GM21367 (cell line): ENCODE results near the gene PODNL1.

Experiments used
- ATAC-seq: cut with Tn5 transposase; IDR thresholded peaks from one replicate; pipeline ENCODE4 v1.9.1; 2021; ENCODE audit not compliant: unreplicated experiment

Gene PODNL1

DNA sequence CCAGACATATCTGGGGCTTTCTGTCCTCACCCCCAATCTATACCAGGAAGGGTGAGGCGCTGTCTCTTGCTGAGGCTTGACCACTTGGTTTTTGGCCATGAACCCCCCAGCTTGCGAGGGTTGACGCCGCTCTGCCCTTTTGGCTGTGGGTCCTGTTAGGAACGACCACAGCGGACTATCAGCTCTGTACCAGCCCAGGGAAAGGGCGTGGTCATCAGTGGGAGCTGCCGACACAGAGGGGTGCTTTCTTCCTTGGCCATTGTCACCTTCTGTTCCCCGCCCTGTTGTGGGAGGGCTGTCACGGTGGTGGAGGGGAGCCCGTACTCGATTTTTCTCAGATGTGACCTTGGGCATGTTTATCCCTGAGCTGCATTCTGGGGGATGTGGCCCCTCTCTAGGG is 19.8 kb upstream of the PODNL1 start:
- no peak for ATAC-seq

- no peak for ATAC-seq
Measured at GRCh38 chr19:13957051-13957450, 18.8 kb upstream of the PODNL1 start.

- ATAC-seq, result no peak
Measured at GRCh38 chr19:13956365-13956744, 18.1 kb upstream of the PODNL1 start.

DNA sequence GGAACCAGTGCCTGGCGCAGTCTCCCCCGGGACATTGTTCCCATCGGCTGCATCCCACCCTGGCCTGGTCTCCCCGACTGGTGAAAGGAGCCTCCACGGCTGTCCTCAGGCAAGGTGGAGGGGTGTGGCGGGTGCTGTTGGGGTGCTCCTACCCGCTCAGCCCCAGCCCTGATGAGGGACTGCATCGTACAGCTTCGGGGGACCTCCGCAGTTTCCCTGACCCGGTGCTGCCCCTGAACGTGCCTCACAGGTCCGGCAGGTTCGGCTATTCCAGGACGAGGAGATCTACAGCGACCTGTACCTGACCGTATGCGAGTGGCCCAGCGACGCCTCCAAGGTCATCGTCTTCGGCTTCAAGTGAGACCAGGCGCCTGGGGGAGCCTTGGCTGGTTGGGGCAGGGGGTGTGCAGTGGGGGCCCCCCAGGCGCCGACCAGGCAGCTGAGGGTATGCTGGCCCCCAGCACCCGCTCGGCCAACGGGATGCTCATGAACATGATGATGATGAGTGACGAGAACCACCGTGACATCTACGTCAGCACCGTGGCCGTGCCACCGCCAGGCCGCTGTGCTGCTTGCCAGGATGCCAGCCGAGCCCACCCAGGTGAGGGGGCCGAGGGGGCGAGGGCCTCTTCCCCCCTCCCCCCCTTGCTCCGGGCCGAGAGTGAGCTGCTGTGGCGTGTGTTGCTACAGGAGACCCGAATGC is 17.6 kb upstream of the PODNL1 start:
- no peak for ATAC-seq

DNA sequence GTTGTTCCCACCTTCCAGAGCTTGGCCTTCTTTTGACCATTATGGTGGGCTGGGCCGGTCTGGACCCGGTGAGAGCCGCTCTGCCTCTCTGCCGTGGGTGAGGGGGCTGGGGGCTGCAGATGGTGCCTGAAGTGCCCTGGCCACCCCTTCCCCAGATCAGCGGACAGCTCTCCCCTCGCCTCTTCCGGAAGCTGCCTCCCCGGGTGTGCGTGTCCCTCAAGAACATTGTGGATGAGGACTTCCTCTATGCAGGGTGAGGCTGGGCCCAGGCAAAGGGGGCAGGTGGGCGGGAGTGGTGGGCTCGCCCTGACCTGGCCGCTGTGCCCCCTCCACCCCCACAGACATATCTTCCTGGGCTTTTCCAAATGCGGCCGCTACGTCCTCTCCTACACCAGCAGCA is 16.0 kb upstream of the PODNL1 start:
- no peak for ATAC-seq

- no peak for ATAC-seq
Measured at GRCh38 chr19:13952931-13953531, 14.8 kb upstream of the PODNL1 start.

DNA sequence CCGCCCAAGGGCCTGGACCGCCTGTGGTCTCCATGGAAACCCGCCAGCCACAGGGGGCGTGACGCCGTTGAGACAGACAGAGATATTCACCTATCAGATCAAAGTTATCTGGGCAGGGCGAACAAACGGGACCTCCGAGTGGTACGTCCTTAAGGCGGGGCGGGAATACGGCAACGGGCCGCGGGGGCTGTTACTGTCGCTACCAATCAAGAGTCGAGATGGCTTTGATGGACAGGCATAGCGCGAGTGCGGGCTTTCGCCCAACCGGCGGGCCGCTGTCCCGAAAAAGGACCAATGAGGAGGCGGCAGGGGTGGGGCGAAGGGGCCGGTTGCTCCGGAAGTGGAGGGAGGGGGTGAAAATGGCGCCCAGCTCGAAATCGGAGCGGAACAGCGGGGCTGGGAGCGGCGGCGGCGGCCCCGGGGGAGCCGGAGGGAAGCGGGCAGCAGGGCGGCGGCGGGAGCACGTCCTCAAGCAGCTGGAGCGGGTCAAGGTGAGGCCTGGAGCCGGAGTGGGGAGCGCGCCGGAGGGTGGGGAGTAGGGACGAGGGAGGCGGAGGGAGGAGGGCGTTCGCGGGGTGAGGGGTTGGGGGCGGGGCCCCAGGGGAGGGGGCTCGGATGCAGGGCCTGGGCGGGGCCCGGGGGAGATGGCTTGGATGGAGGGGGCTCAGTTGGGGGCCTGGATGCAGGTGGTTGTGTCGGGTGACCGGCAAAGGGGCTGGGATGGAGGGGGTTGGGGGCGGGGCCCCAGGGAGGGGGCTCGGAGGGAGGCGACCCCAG is 14.1 kb upstream of the PODNL1 start, which contains the start of gene DCAF15:
DCAF15 (plus strand) TSS at position 356 of the 777 bp plus-strand sequence; CDS start at position 360, 4 bp downstream.
- ATAC-seq, result peak; percentile 95

- peak; percentile 2 for ATAC-seq
Measured at GRCh38 chr19:13951799-13952153, 13.6 kb upstream of the PODNL1 start.

- ATAC-seq, result no peak
Measured at GRCh38 chr19:13951043-13951442, 12.8 kb upstream of the PODNL1 start.

GRCh38 chr19:13946414-13946813 is 8.2 kb upstream of the PODNL1 start:
- no peak for ATAC-seq

GRCh38 chr19:13942023-13942684 is 3.9 kb upstream of the PODNL1 start:
- ATAC-seq, result no peak

DNA sequence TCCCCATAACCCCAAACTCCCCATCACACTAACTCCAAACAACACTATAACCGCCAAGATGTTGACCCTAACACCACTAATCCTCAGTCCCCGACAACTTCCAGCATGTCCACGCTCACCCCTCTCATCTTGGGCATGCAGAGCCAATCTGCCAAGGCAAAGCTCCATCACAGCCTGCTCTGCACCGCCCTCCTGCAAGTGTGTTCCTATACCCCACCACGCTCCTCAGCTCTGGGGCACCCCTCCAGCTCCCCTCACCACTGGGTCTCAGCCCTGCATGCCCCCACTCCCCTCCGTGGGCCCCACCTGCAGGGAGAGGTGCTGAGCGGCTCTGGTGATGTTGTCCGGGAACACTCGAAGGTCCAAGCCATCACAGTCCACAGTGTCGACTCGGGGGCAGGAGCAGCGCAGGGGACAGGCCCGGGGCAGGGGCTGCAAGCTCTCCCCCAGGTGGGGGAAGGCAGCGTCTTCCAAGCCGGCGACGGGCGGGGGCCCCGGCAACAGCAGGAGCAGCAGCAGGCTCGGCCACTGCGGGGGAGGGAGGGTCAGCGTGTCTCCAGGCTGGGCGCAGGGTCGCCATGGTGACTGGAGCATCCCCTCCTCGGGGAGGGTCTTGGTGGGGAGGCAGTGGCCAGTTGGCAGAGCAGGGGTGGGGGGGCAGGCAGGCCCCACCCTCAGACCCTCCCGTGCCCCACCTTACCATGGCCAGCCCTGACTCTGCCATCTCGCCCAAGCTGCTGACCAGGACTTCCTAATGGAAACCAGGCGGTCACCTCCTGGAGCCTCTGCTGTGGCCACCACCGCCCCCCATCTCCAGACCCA is 527 bp downstream of the PODNL1 start:
- no peak for ATAC-seq

- ATAC-seq, result no peak
Measured at GRCh38 chr19:13935765-13936510, 2.3 kb downstream of the PODNL1 start.

DNA sequence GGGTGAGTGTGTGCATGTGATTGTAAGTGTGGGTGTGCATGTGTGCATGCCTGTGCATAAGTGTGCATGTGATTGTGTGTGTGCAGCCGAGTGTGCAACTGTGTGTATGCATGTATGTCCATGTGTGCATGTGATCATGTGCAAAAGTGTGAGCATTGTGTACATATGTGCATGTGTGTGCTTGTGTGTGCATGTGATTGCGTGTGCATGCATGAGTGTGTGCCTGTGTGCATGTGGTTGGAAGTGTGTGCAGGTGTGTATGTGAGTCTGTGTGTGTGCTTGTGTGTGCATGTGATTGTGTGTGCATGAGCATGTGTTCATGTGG is 3.5 kb downstream of the PODNL1 start:
- ATAC-seq, result no peak

GRCh38 chr19:13932911-13933393 is 5.3 kb downstream of the PODNL1 start:
- no peak for ATAC-seq

GRCh38 chr19:13932149-13932637 is 6.0 kb downstream of the PODNL1 start:
- no peak for ATAC-seq

DNA sequence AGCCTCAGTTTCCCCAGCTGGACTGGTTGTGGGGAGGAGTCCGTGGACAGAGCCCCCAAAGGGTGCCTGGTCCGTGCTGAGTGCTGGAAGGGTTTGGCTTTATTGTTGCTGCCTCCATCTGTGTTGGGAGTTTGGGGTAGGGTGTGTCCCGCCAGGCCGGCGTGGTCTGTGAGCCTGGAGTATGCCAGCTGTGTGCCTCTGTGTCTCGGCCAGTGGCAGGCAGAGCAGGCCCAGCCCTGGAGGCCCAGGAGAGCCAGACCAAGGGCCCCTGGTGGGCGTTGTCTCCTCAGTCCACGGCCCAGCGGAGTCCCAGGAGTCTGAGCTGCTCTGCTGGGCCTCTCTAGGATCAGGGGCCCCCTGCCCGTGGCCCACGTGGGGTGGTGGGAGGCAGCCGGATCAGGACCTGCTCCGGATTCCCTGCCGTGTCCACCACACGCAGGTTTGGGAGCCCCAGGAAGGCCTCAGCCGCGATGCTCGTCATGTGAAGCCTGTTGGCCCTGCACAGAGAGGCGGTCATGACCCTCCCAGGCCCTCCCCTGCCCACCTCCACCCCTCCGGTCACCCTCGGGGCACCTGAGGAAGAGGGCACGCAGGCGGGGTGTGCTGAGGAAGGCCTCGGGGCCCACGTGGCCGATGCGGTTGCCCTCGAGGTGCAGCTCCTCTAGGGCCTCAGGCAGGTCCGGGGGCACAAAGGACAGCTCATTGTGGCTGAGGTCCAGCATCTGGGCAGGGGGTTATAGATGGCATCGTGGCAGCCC is 6.6 kb downstream of the PODNL1 start:
- no peak for ATAC-seq

- ATAC-seq, result no peak
Measured at GRCh38 chr19:13930402-13930801, 7.8 kb downstream of the PODNL1 start.

- no peak for ATAC-seq
Measured at GRCh38 chr19:13929956-13930355, 8.3 kb downstream of the PODNL1 start.
